Kidney capillary endothelial cell (primary cell): ENCODE measurements around the gene OBP2A.
"Not testable (repeated sequence)": the region's sequence is repeated elsewhere in the genome, so short reads cannot be mapped to it uniquely, and the experiment has no call there.

Experiments
- DNase-seq: peaks from one replicate; pipeline ENCODE4 v3.0.0-alpha.2; 2018; ENCODE audit warnings: low spot score

OBP2A gene

GRCh38 chr9:135526730-135527571 is 19.0 kb upstream of the OBP2A start:
- no peak for DNase-seq

- not testable (repeated sequence) for DNase-seq
Observed at GRCh38 chr9:135528842-135529435, 17.0 kb upstream of the OBP2A start.

- no peak for DNase-seq
Observed at GRCh38 chr9:135530146-135530545, 15.8 kb upstream of the OBP2A start.

GRCh38 chr9:135531096-135531495 is 14.8 kb upstream of the OBP2A start:
- DNase-seq = no peak

GRCh38 chr9:135533113-135533512 is 12.8 kb upstream of the OBP2A start:
- DNase-seq = no peak

- DNase-seq = no peak
Observed at GRCh38 chr9:135533674-135534073, 12.3 kb upstream of the OBP2A start.

- not testable (repeated sequence) for DNase-seq
Observed at GRCh38 chr9:135534192-135534711, 11.7 kb upstream of the OBP2A start.

GRCh38 chr9:135534826-135535225 is 11.1 kb upstream of the OBP2A start:
- not testable (repeated sequence) for DNase-seq

GRCh38 chr9:135535631-135536030 is 10.3 kb upstream of the OBP2A start:
- not testable (repeated sequence) for DNase-seq

- DNase-seq = no peak
Observed at GRCh38 chr9:135536216-135536615, 9.7 kb upstream of the OBP2A start.

- DNase-seq = not testable (repeated sequence)
Observed at GRCh38 chr9:135543262-135543894, 2.5 kb upstream of the OBP2A start.

- DNase-seq = no peak
Observed at GRCh38 chr9:135544981-135545635, 818 bp upstream of the OBP2A start.

- not testable (repeated sequence) for DNase-seq
Observed at GRCh38 chr9:135546792-135547617, 1.1 kb downstream of the OBP2A start.

GRCh38 chr9:135547756-135548736 is 2.1 kb downstream of the OBP2A start:
- no peak for DNase-seq

- not testable (repeated sequence) for DNase-seq
Observed at GRCh38 chr9:135549478-135550343, 3.8 kb downstream of the OBP2A start.

- DNase-seq = no peak
Observed at GRCh38 chr9:135550344-135550918, 4.5 kb downstream of the OBP2A start.

- DNase-seq = no peak
Observed at GRCh38 chr9:135551031-135551430, 5.1 kb downstream of the OBP2A start.

- no peak for DNase-seq
Observed at GRCh38 chr9:135551456-135551855, 5.5 kb downstream of the OBP2A start.
